Hepatocyte (in vitro differentiated cells): ENCODE data around the gene UMAD1.

ENCODE experiments used
- CTCF ChIP-seq: fragments of 200-600 bp; sonication (generic); IDR thresholded peaks from 2 replicates; pipeline ENCODE4 v1.5.1; 2016; ENCODE audit warnings: antibody characterized with exemption, mild to moderate bottlenecking; ENCODE audit not compliant: poor library complexity
- EZH2phosphoT487 ChIP-seq: fragments of 200-600 bp; sonication (generic); IDR thresholded peaks from one replicate; pipeline ENCODE4 v1.6.1; 2018; ENCODE audit warnings: antibody characterized with exemption, mild to moderate bottlenecking, low read depth, moderate library complexity; ENCODE audit not compliant: unreplicated experiment, severe bottlenecking

- TF ChIP-seq CTCF (no peak), EZH2phosphoT487 (no peak)
Measured at GRCh38 chr7:7902845-7903244, 262.3 kb downstream of the UMAD1 start.
